GM12892 (cell line): ENCODE data around the gene TBC1D2B.
"Not testable (repeated sequence)": the region's sequence is repeated elsewhere in the genome, so short reads cannot be mapped to it uniquely, and the experiment has no call there.

ENCODE experiments used
- POLR2A ChIP-seq: IDR thresholded peaks from 2 replicates; pipeline ENCODE4 v1.6.1; 2011; ENCODE audit warnings: low read depth, low read length, control low read depth
- POLR2AphosphoS5 ChIP-seq: IDR thresholded peaks from 2 replicates; pipeline ENCODE4 v1.6.1; 2011; ENCODE audit warnings: low read depth, low read length, control low read depth
- TAF1 ChIP-seq: IDR thresholded peaks from 2 replicates; pipeline ENCODE4 v1.6.1; 2011; ENCODE audit warnings: low read depth, mild to moderate bottlenecking, control low read depth, low read length, borderline replicate concordance

DNA sequence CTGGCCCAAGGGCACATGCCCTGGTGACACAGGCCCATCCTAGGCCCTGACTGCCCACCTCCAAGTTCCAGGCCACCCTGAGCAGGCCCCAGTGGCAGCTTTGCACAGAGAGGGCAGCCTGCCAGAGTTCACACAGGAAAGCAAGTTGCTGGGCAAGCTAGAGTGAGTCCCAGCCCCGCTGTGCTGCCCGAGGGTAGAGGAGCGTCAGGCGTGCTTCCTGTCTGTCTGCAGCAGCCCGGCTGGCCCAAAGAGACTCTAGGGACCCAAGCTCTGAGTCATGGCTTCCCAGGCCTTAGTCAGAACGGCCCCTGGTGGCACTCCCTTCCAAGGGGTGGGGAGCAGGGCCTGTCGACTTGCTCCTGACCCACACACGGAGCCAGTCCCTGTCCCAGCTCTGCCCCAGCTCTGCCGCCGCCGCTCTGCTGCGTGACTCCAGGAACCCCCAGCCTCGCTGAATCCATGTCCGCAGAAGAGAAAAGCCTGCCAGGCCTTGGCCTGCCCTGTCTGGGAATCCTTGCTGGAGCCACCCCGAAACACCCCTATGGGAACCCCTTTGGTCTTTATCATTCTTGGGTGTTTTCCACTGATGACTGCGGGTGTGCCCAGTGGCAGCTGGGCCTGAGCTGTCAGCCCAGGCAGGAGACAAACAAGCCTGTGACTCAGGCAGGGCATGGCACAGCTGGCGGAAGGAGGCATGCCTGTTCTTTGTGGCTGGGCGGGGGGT is 83.4 kb downstream of the TBC1D2B start:
- TF ChIP-seq POLR2A, POLR2AphosphoS5, TAF1: not testable (repeated sequence)
